ENCODE data around the gene ECT2L.

DNA sequence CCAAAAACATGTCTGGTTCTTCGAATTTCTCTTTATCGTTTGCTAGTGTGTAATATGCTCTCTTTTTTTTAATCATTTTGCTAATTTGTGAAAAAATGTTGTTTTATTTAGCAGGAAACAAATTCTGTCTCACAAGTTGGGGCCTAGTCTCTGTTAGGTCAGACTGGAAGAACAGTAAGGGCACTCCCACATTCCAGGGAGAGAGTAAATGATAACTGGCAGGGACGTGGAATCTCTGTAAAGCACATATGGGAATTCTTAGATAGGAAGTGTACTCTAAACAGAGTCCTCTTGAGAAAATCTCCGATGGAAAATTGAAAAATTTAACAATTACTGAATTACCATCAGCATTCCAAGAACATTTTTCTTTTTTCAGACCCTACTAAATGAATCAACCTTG lies 38.8 kb upstream of the ECT2L start:
- TF ChIP-seq EP300 (IDR thresholded peaks at IDR 0.05): no peak
- TF ChIP-seq, protein P1, sequence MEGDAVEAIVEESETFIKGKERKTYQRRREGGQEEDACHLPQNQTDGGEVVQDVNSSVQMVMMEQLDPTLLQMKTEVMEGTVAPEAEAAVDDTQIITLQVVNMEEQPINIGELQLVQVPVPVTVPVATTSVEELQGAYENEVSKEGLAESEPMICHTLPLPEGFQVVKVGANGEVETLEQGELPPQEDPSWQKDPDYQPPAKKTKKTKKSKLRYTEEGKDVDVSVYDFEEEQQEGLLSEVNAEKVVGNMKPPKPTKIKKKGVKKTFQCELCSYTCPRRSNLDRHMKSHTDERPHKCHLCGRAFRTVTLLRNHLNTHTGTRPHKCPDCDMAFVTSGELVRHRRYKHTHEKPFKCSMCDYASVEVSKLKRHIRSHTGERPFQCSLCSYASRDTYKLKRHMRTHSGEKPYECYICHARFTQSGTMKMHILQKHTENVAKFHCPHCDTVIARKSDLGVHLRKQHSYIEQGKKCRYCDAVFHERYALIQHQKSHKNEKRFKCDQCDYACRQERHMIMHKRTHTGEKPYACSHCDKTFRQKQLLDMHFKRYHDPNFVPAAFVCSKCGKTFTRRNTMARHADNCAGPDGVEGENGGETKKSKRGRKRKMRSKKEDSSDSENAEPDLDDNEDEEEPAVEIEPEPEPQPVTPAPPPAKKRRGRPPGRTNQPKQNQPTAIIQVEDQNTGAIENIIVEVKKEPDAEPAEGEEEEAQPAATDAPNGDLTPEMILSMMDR (IDR thresholded peaks at IDR 0.05): no peak
- no peak for TF ChIP-seq POLR2AphosphoS5 (IDR thresholded peaks at IDR 0.05)
- TF ChIP-seq POLR2A (IDR thresholded peaks at IDR 0.05): no peak

Data from suprapubic skin (tissue), 4 donors.